IMR-90 (cell line): ENCODE measurements around the gene EFCC1. TPM values are rescaled to one million over a fixed set of nuclear protein-coding genes. Genes with fewer than 3 reads are reported as not detected.

Experiments
- ATAC-seq: fragments of 200-7000 bp; cut with Tn5 transposase; 2 replicates; pipeline ENCODE4 v1.9.1; 2020; ENCODE audit warnings: low read depth, mild to moderate bottlenecking, moderate library complexity
- BruUV-seq: library from RNA; stranded (reverse); fragments of 400-500 nt; replicated peaks from 2 replicates; lab custom pipeline; 2021; lab: Mats Ljungman, UMichigan
- CTCF ChIA-PET: fragments of 300-600 bp; formaldehyde crosslinking; extraction: SDS; loops from one replicate; lab custom pipeline; 2021; ENCODE audit warnings: antibody characterized with exemption; lab: Yijun Ruan, JAX
- POLR2A ChIA-PET: fragments of 300-600 bp; sonication (Branson Sonifier 250); formaldehyde crosslinking; loops from one replicate; lab custom pipeline; 2022; ENCODE audit warnings: antibody characterized with exemption; ENCODE audit not compliant: unreplicated experiment; lab: Charles Lee
- DNase-seq: peaks from one replicate; pipeline ENCODE4 v3.0.0; 2013
- H2AFZ ChIP-seq: replicated peaks from 2 replicates; pipeline ENCODE3; 2013; ENCODE audit warnings: low read length, mild to moderate bottlenecking; ENCODE audit not compliant: poor library complexity
- H2AK5ac ChIP-seq: 2 replicates; pipeline ENCODE4 v1.6.1; 2013; ENCODE audit warnings: low read depth, low read length, inconsistent platforms
- H2AK9ac ChIP-seq: replicated peaks from 2 replicates; pipeline ENCODE3; 2013; ENCODE audit warnings: mild to moderate bottlenecking, low read depth, low read length, moderate library complexity; ENCODE audit not compliant: poor library complexity
- H2BK120ac ChIP-seq: 2 replicates; pipeline ENCODE4 v1.6.1; 2013; ENCODE audit warnings: low read depth, low read length, inconsistent platforms
- H2BK15ac ChIP-seq: 3 replicates; pipeline ENCODE4 v1.6.1; 2013; ENCODE audit warnings: low read depth, low read length, inconsistent platforms
- H2BK20ac ChIP-seq: 2 replicates; pipeline ENCODE4 v1.6.1; 2013; ENCODE audit warnings: low read depth, mild to moderate bottlenecking, inconsistent platforms, low read length, moderate library complexity
- H2BK5ac ChIP-seq: 2 replicates; pipeline ENCODE4 v1.6.1; 2013; ENCODE audit warnings: mild to moderate bottlenecking, low read depth, low read length, inconsistent platforms; ENCODE audit not compliant: poor library complexity, severe bottlenecking
- H3K14ac ChIP-seq: replicated peaks from 2 replicates; pipeline ENCODE4 v1.6.1; 2013; ENCODE audit warnings: low read depth, low read length, inconsistent platforms
- H3K18ac ChIP-seq: 2 replicates; pipeline ENCODE4 v1.6.1; 2013; ENCODE audit warnings: low read depth, low read length, control low read depth
- H3K23ac ChIP-seq: 2 replicates; pipeline ENCODE4 v1.6.1; 2013; ENCODE audit warnings: low read depth, low read length, inconsistent platforms
- H3K27ac ChIP-seq: 2 replicates; pipeline ENCODE4 v1.5.1; 2013; ENCODE audit warnings: mild to moderate bottlenecking, control low read depth, low read length; ENCODE audit not compliant: insufficient read depth
- H3K27me3 ChIP-seq: 2 replicates; pipeline ENCODE4 v1.6.1; 2013; ENCODE audit warnings: low read length; ENCODE audit not compliant: control insufficient read depth, insufficient read depth
- H3K36me3 ChIP-seq: 2 replicates; pipeline ENCODE4 v1.6.1; 2013; ENCODE audit warnings: low read length, mixed read lengths; ENCODE audit not compliant: control insufficient read depth, insufficient read depth
- H3K4ac ChIP-seq: 2 replicates; pipeline ENCODE4 v1.6.1; 2013; ENCODE audit warnings: low read depth, low read length, inconsistent platforms
- H3K4me1 ChIP-seq: 2 replicates; pipeline ENCODE4 v1.6.1; 2013; ENCODE audit warnings: low read length, mixed read lengths; ENCODE audit not compliant: control insufficient read depth, insufficient read depth
- H3K4me2 ChIP-seq: 2 replicates; pipeline ENCODE4 v1.6.1; 2013; ENCODE audit warnings: low read depth, mild to moderate bottlenecking, control low read depth, low read length, moderate library complexity
- H3K4me3 ChIP-seq: 2 replicates; pipeline ENCODE4 v1.5.1; 2013; ENCODE audit warnings: low read depth, mild to moderate bottlenecking, control low read depth, low read length, moderate library complexity; ENCODE audit not compliant: insufficient read depth
- H3K56ac ChIP-seq: 2 replicates; pipeline ENCODE4 v1.6.1; 2013; ENCODE audit warnings: low read length, inconsistent platforms; ENCODE audit not compliant: insufficient read depth; ENCODE audit errors: extremely low read depth
- H3K79me1 ChIP-seq, 2 experiments: 2 replicates each; pipeline ENCODE4 v1.6.1; 2013; ENCODE audit warnings: low read length in 2 of 2, inconsistent platforms in 1 of 2, low read depth in 1 of 2
- H3K9ac ChIP-seq: 2 replicates; pipeline ENCODE4 v1.6.1; 2013; ENCODE audit warnings: low read depth, low read length, control low read depth
- H3K9me1 ChIP-seq: 2 replicates; pipeline ENCODE4 v1.6.1; 2013; ENCODE audit warnings: low read length, inconsistent platforms; ENCODE audit not compliant: insufficient read depth
- H3K9me3 ChIP-seq: 2 replicates; pipeline ENCODE4 v1.6.1; 2013; ENCODE audit warnings: low read length; ENCODE audit not compliant: control insufficient read depth, insufficient read depth
- H4K20me1 ChIP-seq: 2 replicates; pipeline ENCODE4 v1.6.1; 2013; ENCODE audit warnings: low read length, inconsistent platforms; ENCODE audit not compliant: insufficient read depth
- H4K5ac ChIP-seq: 2 replicates; pipeline ENCODE4 v1.6.1; 2013; ENCODE audit warnings: mild to moderate bottlenecking, low read depth, low read length, control low read depth
- H4K8ac ChIP-seq, 2 experiments: 2 replicates each; pipeline ENCODE4 v1.6.1; 2013; ENCODE audit warnings: low read depth in 2 of 2, low read length in 2 of 2, control low read depth in 1 of 2, inconsistent platforms in 1 of 2
- H4K91ac ChIP-seq: 2 replicates; pipeline ENCODE4 v1.6.1; 2013; ENCODE audit warnings: low read depth, low read length, inconsistent platforms; ENCODE audit not compliant: insufficient read depth
- BHLHE40 ChIP-seq: fragments of 150-350 bp; IDR thresholded peaks from 2 replicates; pipeline ENCODE4 v1.6.1; 2016; ENCODE audit warnings: mild to moderate bottlenecking, low read depth, low read length
- CEBPB ChIP-seq: IDR thresholded peaks from 2 replicates; pipeline ENCODE4 v1.6.1; 2012; ENCODE audit warnings: low read depth, low read length, improper control_type of control experiment
- CHD1 ChIP-seq: IDR thresholded peaks from 2 replicates; pipeline ENCODE4 v1.6.1; 2012; ENCODE audit warnings: low read depth, low read length, improper control_type of control experiment
- CTCF ChIP-seq: conservative IDR thresholded peaks from 2 replicates; pipeline ENCODE4 v1.5.1; 2012; ENCODE audit warnings: mild to moderate bottlenecking, low read depth, low read length, improper control_type of control experiment
- FOS ChIP-seq: fragments of 150-350 bp; IDR thresholded peaks from 2 replicates; pipeline ENCODE4 v1.6.1; 2016; ENCODE audit warnings: low read depth, low read length
- MAFK ChIP-seq: IDR thresholded peaks from 2 replicates; pipeline ENCODE4 v1.6.1; 2012; ENCODE audit warnings: low read depth, low read length, improper control_type of control experiment
- MAZ ChIP-seq: IDR thresholded peaks from 2 replicates; pipeline ENCODE4 v1.6.1; 2012; ENCODE audit warnings: low read depth, mild to moderate bottlenecking, low read length, improper control_type of control experiment, moderate library complexity, borderline replicate concordance
- MXI1 ChIP-seq: IDR thresholded peaks from 2 replicates; pipeline ENCODE4 v1.6.1; 2012; ENCODE audit warnings: low read depth, mild to moderate bottlenecking, low read length, moderate library complexity, borderline replicate concordance
- NFE2L2 ChIP-seq: fragments of 150-350 bp; IDR thresholded peaks from 2 replicates; pipeline ENCODE4 v1.6.1; 2016; ENCODE audit warnings: low read depth, mild to moderate bottlenecking, low read length
- POLR2A ChIP-seq: IDR thresholded peaks from 2 replicates; pipeline ENCODE4 v1.6.1; 2012; ENCODE audit warnings: mild to moderate bottlenecking, low read depth, low read length
- RAD21 ChIP-seq: IDR thresholded peaks from 2 replicates; pipeline ENCODE4 v1.6.1; 2012; ENCODE audit warnings: low read length, improper control_type of control experiment
- RCOR1 ChIP-seq: IDR thresholded peaks from 2 replicates; pipeline ENCODE4 v1.6.1; 2012; ENCODE audit warnings: mild to moderate bottlenecking, low read length, improper control_type of control experiment; ENCODE audit not compliant: insufficient replicate concordance
- RFX5 ChIP-seq: IDR thresholded peaks from 2 replicates; pipeline ENCODE4 v1.8.0; 2012; ENCODE audit warnings: low read depth, mild to moderate bottlenecking, low read length, moderate library complexity
- SMC3 ChIP-seq: fragments of 150-350 bp; IDR thresholded peaks from 2 replicates; pipeline ENCODE4 v1.6.1; 2016; ENCODE audit warnings: low read depth, mild to moderate bottlenecking, antibody characterized with exemption, low read length, moderate library complexity
- WGBS, 2 experiments: methylation state at CpG; one replicate each; pipeline versions ENCODE4 v1.1.5 to v1.1.7; 2013; ENCODE audit warnings: missing lambda C conversion rate in 2 of 2; ENCODE audit not compliant: insufficient read length in 1 of 2; ENCODE audit errors: extremely low coverage in 2 of 2; 5-methylcytosine and 5-hydroxymethylcytosine counted together
- dilution Hi-C: fragments of 300-500 bp; cut with HindIII; formaldehyde crosslinking; loops from one replicate; pipeline ENCODE4 v1.14.3; 2018; ENCODE audit warnings: low sequenced_read_pairs; ENCODE audit not compliant: unreplicated experiment
- in situ Hi-C: fragments of 300-500 bp; cut with MboI; formaldehyde crosslinking; loops from 3 replicates; pipeline ENCODE4 v1.14.3; 2019; ENCODE audit warnings: low sequenced_read_pairs, inconsistent platforms, mixed read lengths
- intact Hi-C: fragments of 100-400 bp; cut with micrococcal nuclease; formaldehyde crosslinking; loops from 2 replicates; pipeline ENCODE4 v1.10.0; 2022
- polyA plus RNA-seq, 3 experiments: library from polyadenylated mRNA; depleted of rRNA; stranded (reverse); fragments of >200 nt; gene quantifications; 2 replicates each; pipeline ENCODE4 v1.2.3, GENCODE V29; 2012; ENCODE audit warnings: low replicate concordance in 1 of 3
- total RNA-seq: library from RNA; depleted of rRNA; stranded (reverse); fragments of >200 nt; gene quantifications from 2 replicates; pipeline ENCODE4 v1.2.3, GENCODE V29; 2012
- TF ChIP-seq, protein P1 (sequence below): fragments of 150-350 bp; IDR thresholded peaks from 2 replicates; pipeline ENCODE4 v1.6.1; 2016; ENCODE audit warnings: low read depth, mild to moderate bottlenecking, low read length, moderate library complexity, borderline replicate concordance
- TF ChIP-seq, protein P2 (sequence below): fragments of 150-350 bp; IDR thresholded peaks from 2 replicates; pipeline ENCODE4 v1.6.1; 2017; ENCODE audit warnings: mild to moderate bottlenecking, antibody characterized with exemption, low read length, low read depth

EFCC1 gene
- total and polyA plus RNA-seq, 2 of the 4 experiments (the other 2 are of a cell fraction), result not detected

DNA sequence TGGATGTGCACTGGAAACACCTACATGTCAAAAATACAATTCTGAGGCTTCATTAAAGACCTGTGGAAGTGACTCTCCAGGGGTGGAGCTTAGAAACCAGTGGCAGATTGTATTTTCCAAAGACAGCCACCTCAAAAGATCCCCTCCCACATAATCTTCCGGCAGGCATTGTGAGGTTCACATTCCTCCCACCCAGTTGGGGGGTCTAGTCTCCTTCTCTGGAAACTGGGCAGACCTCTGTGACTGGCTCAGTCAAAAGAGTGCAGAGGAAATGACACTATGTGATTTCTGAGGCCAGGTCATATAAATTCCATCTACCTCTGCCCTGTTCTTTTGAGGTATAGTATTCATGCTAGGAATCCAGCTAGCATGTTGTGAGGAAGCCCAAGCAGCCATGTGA lies 5.4 kb upstream of the EFCC1 start:
- TF ChIP-seq MAFK, result no peak
- no peak for TF ChIP-seq RFX5
- no peak for TF ChIP-seq CHD1
- no peak for TF ChIP-seq RAD21
- no peak for TF ChIP-seq MAZ
- TF ChIP-seq BHLHE40, result no peak
- TF ChIP-seq SMC3, result no peak
- no peak for TF ChIP-seq NFE2L2
- no peak for TF ChIP-seq FOS
- no peak for TF ChIP-seq MXI1
- TF ChIP-seq RCOR1, result no peak
- TF ChIP-seq POLR2A, result no peak
- no peak for TF ChIP-seq CTCF
- TF ChIP-seq, protein P1, sequence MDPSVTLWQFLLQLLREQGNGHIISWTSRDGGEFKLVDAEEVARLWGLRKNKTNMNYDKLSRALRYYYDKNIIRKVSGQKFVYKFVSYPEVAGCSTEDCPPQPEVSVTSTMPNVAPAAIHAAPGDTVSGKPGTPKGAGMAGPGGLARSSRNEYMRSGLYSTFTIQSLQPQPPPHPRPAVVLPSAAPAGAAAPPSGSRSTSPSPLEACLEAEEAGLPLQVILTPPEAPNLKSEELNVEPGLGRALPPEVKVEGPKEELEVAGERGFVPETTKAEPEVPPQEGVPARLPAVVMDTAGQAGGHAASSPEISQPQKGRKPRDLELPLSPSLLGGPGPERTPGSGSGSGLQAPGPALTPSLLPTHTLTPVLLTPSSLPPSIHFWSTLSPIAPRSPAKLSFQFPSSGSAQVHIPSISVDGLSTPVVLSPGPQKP, result no peak
- TF ChIP-seq, protein P2, sequence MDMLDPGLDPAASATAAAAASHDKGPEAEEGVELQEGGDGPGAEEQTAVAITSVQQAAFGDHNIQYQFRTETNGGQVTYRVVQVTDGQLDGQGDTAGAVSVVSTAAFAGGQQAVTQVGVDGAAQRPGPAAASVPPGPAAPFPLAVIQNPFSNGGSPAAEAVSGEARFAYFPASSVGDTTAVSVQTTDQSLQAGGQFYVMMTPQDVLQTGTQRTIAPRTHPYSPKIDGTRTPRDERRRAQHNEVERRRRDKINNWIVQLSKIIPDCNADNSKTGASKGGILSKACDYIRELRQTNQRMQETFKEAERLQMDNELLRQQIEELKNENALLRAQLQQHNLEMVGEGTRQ, result no peak
- TF ChIP-seq CEBPB, result no peak
- H4K8ac ChIP-seq, result no peak overlapping the region
- no peaks in the 10 kb centered on the region for H3K79me1 ChIP-seq
- ChIA-PET POLR2A (no interaction called here), CTCF (no interaction called here)
- no peak overlapping the region for H3K27ac ChIP-seq
- H3K4me1 ChIP-seq, result peaks cover 7% of the 10 kb centered on the region; the same call in 1 of the 2 replicates
- H3K4me2 ChIP-seq, result no peak overlapping the region
- H2BK120ac ChIP-seq, result no peak overlapping the region
- no peaks in the 10 kb centered on the region for H4K20me1 ChIP-seq
- no peak overlapping the region for H3K14ac ChIP-seq
- no peak overlapping the region for H3K18ac ChIP-seq
- no peak overlapping the region for H4K91ac ChIP-seq
- no peak overlapping the region for H3K56ac ChIP-seq
- WGBS, 2 experiments, result no CpG with 5 or more reads among the region's 1 CpG
- no peaks in the 10 kb centered on the region for H3K9me3 ChIP-seq
- in situ Hi-C loops, result no loop called here
- no peak overlapping the region for H2AK5ac ChIP-seq
- H3K23ac ChIP-seq, result no peak overlapping the region
- peaks cover 68% of the 10 kb centered on the region for H3K27me3 ChIP-seq
- H2BK5ac ChIP-seq, result no peak overlapping the region
- ATAC-seq (no peak), DNase-seq (no peak)
- dilution Hi-C loops, result no loop called here
- no peak overlapping the region for H2AFZ ChIP-seq
- no TSS peak for BruUV-seq
- no peak overlapping the region for H3K4ac ChIP-seq
- H3K4me3 ChIP-seq, result no peak overlapping the region
- intact Hi-C loops, result no loop called here
- H2BK15ac ChIP-seq, result no peak overlapping the region
- no peak overlapping the region for H2BK20ac ChIP-seq
- no peaks in the 10 kb centered on the region; the same call in 1 of the 2 replicates for H3K9me1 ChIP-seq
- H2AK9ac ChIP-seq, result no peak overlapping the region
- no peaks in the 10 kb centered on the region for H3K36me3 ChIP-seq
- H3K9ac ChIP-seq, result no peak overlapping the region
- H4K5ac ChIP-seq, result no peak overlapping the region
